ENCODE measurements around the gene RACGAP1.

Gene RACGAP1

DNA sequence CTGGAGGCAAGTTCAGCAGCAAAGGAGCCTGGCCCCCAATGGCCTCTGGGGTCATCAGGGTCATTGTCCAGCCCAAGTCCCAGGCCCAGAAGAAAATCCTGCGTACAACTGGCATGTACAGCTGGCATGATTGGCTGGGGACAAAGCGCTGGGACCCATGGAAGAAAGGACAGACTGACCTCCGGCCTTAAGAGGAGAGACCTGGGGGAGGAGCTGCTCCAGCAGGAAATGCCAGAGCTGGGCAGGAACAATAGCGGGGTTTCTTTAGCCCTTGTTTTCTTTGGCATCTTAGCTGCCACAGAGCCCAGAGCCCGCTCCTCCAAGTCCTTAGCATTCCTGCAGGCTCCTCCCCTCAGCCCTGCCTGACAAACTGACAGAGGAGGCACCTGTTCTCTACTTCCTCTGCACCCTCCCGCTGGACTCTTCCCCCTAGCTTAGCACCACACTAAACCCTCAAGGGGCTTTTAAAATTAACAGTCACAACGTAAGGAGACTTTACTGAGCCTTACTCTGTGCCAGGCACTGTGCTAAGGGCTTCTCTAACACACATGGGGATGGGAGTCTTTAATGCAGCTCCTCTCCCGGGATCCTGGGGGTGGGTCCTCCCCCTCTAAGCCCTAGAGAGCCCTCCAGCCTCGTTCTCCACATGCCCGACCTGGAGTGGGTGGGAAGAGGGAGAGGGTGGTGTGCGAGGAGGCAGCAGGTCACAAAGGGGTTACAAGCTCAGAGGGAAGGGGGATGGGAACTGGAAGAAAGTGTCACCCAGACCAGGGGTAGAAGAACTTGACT, 65.4 kb downstream of the RACGAP1 start:
- no peak overlapping the region for H3K9ac ChIP-seq (ENCODE audit: low read length)
- H3K4me1 ChIP-seq (ENCODE audit: control insufficient read depth, insufficient read depth, low read length) = no peaks in the 10 kb centered on the region
- H3K36me3 ChIP-seq (ENCODE audit: control insufficient read depth, insufficient read depth, low read length) = no peaks in the 10 kb centered on the region
- peaks cover 37% of the 10 kb centered on the region for H3K27me3 ChIP-seq (ENCODE audit: control insufficient read depth, insufficient read depth, low read length)
- H3K27ac ChIP-seq (ENCODE audit: low read depth, low read length) = no peak overlapping the region
- no peak overlapping the region for H3K4me3 ChIP-seq (ENCODE audit: low read length)

- Histone ChIP-seq H3K36me3 (ENCODE audit: control insufficient read depth, insufficient read depth, low read length) (no peaks in the 10 kb centered on the region), H3K27me3 (ENCODE audit: control insufficient read depth, insufficient read depth, low read length) (peaks cover 44% of the 10 kb centered on the region), H3K4me3 (ENCODE audit: low read length) (no peak overlapping the region)
Measured at GRCh38 chr12:49957570-49957967, 67.7 kb downstream of the RACGAP1 start.

GRCh38 chr12:49956663-49957569, 68.4 kb downstream of the RACGAP1 start:
- Histone ChIP-seq H3K27me3 (ENCODE audit: control insufficient read depth, insufficient read depth, low read length) (peaks cover 44% of the 10 kb centered on the region), H3K4me1 (ENCODE audit: control insufficient read depth, insufficient read depth, low read length) (no peaks in the 10 kb centered on the region), H3K27ac (ENCODE audit: low read depth, low read length) (no peak overlapping the region), H3K36me3 (ENCODE audit: control insufficient read depth, insufficient read depth, low read length) (no peaks in the 10 kb centered on the region), H3K4me3 (ENCODE audit: low read length) (no peak overlapping the region), H3K9ac (ENCODE audit: low read length) (no peak overlapping the region)

More at GRCh38 chr12:49957570-49957967, 67.7 kb downstream of the RACGAP1 start:
- H3K27ac ChIP-seq (ENCODE audit: low read depth, low read length) = no peak overlapping the region
- no peaks in the 10 kb centered on the region for H3K4me1 ChIP-seq (ENCODE audit: control insufficient read depth, insufficient read depth, low read length)
- H3K9ac ChIP-seq (ENCODE audit: low read length) = no peak overlapping the region

DNA sequence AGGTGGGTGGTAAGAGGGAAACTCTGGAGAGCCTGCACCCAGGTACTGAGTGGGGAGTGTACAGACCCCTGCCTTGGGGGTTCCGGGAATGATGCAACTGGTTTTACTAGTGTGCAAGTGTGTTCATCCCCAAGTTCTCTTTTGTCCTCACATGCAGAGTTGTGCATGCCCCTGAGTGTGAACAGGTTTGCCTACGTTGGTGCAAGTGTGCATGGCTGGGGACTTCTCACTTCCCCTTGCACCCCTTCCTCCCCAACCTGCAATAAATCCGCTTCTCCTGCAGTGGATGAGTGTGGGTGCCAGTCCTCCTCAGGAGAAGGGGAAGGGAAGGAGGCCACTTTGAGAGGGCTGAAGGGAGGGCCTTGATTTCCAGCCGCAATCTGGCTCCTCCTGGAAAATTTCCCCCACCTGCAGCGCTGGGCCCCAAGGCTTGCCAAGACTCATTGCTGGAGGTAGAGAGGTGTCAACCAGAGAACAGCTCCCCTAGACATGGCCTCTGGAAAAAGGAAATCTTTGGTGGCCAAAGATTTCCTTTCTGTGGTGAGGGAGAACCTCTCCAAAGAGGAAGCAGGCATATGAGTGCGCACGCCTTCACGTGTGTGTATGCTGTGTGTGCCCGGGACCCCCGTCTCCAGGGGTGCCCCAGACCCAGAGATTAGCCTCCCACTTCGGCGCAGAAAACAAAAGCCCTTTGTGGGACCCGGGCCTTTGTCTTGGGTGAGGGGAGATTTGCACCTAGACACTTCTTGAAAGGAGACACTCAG, 69.2 kb downstream of the RACGAP1 start:
- Histone ChIP-seq H3K36me3 (ENCODE audit: control insufficient read depth, insufficient read depth, low read length) (no peaks in the 10 kb centered on the region), H3K9ac (ENCODE audit: low read length) (no peak overlapping the region), H3K4me3 (ENCODE audit: low read length) (no peak overlapping the region), H3K27ac (ENCODE audit: low read depth, low read length) (no peak overlapping the region), H3K4me1 (ENCODE audit: control insufficient read depth, insufficient read depth, low read length) (no peaks in the 10 kb centered on the region), H3K27me3 (ENCODE audit: control insufficient read depth, insufficient read depth, low read length) (peaks cover 44% of the 10 kb centered on the region)

DNA sequence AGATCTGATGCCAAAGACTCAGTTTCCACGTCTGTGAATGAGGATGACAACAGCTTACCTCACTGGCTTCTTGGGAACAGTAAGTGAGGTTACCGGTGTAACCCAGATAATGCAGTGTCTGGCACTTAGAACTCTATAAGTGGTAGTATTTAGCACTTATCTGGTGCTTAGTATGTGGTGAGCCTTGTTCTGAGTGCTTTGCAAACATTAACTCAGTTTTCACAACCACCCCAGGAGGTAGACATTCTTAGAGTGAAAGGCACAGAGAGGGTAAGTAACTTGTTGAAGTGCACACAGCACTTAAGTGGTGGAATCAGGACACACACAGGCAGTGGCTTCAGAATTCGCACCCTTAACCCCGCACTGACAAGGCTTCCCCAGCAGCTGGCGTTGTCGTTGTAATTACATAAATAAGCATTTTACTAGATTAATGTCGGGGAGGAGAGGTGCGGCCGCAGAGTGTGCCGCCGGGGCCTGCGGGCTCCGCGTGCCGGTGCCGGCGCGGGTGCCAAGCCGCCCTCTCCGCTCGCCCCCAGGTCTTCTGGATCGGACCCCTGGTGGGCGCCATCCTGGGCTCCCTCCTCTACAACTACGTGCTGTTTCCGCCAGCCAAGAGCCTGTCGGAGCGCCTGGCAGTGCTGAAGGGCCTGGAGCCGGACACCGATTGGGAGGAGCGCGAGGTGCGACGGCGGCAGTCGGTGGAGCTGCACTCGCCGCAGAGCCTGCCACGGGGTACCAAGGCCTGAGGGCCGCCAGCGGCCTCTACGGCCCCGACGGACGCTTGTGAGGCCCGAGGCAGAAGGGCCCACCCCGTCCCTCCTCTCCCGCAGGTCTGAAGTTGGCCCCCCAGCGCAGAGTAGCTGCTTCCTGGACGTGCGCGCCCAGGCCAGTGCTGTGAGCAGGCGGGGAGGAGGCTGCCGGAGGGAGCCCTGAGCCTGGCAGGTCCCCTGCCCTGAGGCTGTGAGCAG, 70.1 kb downstream of the RACGAP1 start:
- Histone ChIP-seq H3K36me3 (ENCODE audit: control insufficient read depth, insufficient read depth, low read length) (no peaks in the 10 kb centered on the region), H3K4me1 (ENCODE audit: control insufficient read depth, insufficient read depth, low read length) (no peaks in the 10 kb centered on the region), H3K27ac (ENCODE audit: low read depth, low read length) (no peak overlapping the region), H3K4me3 (ENCODE audit: low read length) (no peak overlapping the region), H3K9ac (ENCODE audit: low read length) (no peak overlapping the region), H3K27me3 (ENCODE audit: control insufficient read depth, insufficient read depth, low read length) (peaks cover 35% of the 10 kb centered on the region)

DNA sequence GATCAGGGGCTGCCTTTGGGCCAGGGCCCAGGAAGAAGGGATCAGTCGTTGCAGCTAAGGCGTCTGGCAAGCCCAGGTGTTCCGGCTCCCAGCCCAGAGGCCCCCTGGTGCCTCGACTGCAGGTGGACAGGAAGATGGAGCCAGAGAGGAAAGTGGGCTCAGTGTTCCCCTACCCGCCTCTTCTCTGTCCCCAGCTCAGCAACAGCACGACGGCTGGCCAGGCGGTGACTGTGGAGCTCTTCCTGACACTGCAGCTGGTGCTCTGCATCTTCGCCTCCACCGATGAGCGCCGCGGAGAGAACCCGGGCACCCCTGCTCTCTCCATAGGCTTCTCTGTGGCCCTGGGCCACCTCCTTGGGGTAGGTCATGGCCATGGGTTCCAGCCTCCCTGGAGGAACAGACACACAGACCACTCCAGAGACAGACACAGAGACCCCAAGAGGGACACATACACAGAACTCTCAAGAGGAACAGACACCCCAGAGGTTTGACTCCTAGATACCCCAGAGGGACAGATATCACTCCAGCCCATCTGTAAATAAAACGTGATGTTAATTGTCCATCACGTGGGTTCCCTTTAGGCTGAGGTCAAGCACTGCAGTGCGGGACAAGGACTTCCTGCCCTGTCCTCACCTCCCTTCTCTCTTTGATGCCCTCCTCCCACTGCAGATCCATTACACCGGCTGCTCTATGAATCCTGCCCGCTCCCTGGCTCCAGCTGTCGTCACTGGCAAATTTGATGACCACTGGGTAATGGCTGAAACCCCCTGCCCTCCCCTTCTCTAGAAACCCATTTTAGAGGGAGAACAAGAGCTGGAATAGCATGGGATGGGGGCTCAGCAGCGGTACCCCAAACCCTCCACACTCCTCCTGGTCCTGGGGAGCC, 71.1 kb downstream of the RACGAP1 start:
- no peak overlapping the region for H3K27ac ChIP-seq (ENCODE audit: low read depth, low read length)
- no peaks in the 10 kb centered on the region for H3K36me3 ChIP-seq (ENCODE audit: control insufficient read depth, insufficient read depth, low read length)
- no peak overlapping the region for H3K9ac ChIP-seq (ENCODE audit: low read length)
- H3K27me3 ChIP-seq (ENCODE audit: control insufficient read depth, insufficient read depth, low read length) = peaks cover 29% of the 10 kb centered on the region
- H3K4me3 ChIP-seq (ENCODE audit: low read length) = no peak overlapping the region
- H3K4me1 ChIP-seq (ENCODE audit: control insufficient read depth, insufficient read depth, low read length) = no peaks in the 10 kb centered on the region

DNA sequence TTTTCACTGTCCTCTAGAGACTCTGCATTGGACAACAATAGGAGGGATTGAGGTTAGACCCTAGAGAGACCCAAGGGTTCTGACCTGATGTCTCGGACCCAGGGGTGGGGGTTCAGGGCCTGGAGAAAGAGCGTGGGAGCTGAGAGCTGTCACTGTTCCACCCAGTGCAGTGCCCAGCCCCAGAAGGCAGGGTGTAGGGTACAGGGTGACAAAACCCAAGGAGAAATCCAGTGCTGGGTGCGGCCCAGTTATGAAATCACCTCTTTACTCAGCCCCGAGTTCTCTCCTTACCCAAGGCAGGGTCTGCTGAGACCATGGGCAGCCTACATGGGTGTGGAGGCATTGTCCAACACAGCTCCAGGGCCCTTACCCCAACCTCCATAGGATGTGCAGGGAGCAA, 72.1 kb downstream of the RACGAP1 start:
- Histone ChIP-seq H3K27ac (ENCODE audit: low read depth, low read length) (no peak overlapping the region), H3K36me3 (ENCODE audit: control insufficient read depth, insufficient read depth, low read length) (no peaks in the 10 kb centered on the region), H3K4me1 (ENCODE audit: control insufficient read depth, insufficient read depth, low read length) (no peaks in the 10 kb centered on the region), H3K4me3 (ENCODE audit: low read length) (no peak overlapping the region), H3K27me3 (ENCODE audit: control insufficient read depth, insufficient read depth, low read length) (peaks cover 19% of the 10 kb centered on the region), H3K9ac (ENCODE audit: low read length) (no peak overlapping the region)

GRCh38 chr12:49952391-49953055, 72.8 kb downstream of the RACGAP1 start:
- H3K27ac ChIP-seq (ENCODE audit: low read depth, low read length) = no peak overlapping the region
- no peak overlapping the region for H3K9ac ChIP-seq (ENCODE audit: low read length)
- no peak overlapping the region for H3K4me3 ChIP-seq (ENCODE audit: low read length)
- H3K4me1 ChIP-seq (ENCODE audit: control insufficient read depth, insufficient read depth, low read length) = no peaks in the 10 kb centered on the region
- no peaks in the 10 kb centered on the region for H3K36me3 ChIP-seq (ENCODE audit: control insufficient read depth, insufficient read depth, low read length)
- H3K27me3 ChIP-seq (ENCODE audit: control insufficient read depth, insufficient read depth, low read length) = peaks cover 19% of the 10 kb centered on the region

DNA sequence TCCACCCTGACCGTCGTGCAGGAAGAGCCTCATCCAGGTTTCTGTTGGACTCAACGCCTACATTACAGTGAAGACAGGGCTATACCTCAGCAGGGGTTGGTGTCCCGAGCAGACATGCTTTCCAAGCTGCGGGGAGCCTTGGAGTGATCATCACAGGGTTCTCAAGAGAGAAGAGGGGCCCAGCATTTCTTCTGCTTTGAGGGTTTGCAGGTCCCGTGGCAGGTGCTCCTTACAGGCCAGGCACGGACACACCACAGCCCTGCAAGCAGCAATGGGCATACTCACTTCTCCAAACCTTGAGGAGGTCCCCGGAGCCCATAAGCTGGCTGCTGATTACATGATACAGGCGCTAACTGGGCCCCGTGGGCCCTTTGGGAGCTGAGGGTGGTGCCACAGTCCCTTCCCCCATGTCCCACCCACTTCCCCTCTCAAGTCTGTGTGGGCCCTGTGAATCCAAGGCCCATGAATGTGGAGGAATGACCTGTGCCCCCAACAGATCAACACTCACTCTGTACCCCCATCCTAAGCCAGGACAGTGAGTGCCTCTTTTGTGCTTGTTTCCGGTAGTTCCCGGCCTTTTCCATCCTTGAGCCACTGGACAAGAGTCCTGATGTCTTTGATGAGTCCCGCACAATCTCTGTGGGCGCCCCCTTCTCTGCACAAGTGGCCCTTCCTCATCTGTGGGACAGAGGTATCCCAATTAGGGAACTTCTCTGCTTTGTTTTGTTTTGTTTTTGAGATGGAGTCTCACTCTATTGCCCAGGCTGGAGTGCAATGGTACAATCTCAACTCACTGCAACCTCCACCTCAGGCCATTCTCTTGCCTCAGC, 73.7 kb downstream of the RACGAP1 start:
- no peak overlapping the region for H3K27ac ChIP-seq (ENCODE audit: low read depth, low read length)
- H3K4me1 ChIP-seq (ENCODE audit: control insufficient read depth, insufficient read depth, low read length) = no peaks in the 10 kb centered on the region
- no peak overlapping the region for H3K9ac ChIP-seq (ENCODE audit: low read length)
- no peaks in the 10 kb centered on the region for H3K36me3 ChIP-seq (ENCODE audit: control insufficient read depth, insufficient read depth, low read length)
- no peak overlapping the region for H3K4me3 ChIP-seq (ENCODE audit: low read length)
- peaks cover 18% of the 10 kb centered on the region for H3K27me3 ChIP-seq (ENCODE audit: control insufficient read depth, insufficient read depth, low read length)
